K562 (cell line): ENCODE data around the gene DCXR. TPM values are rescaled to one million over a fixed set of nuclear protein-coding genes. Genes with fewer than 3 reads are reported as not detected.

Source experiments
- POLR2AphosphoS5 ChIP-seq: IDR thresholded peaks from 2 replicates; pipeline ENCODE4 v1.6.1; 2011; ENCODE audit warnings: mild to moderate bottlenecking, low read depth, low read length, moderate library complexity; ENCODE audit not compliant: control insufficient read depth, insufficient read depth
- POLR2G ChIP-seq: fragments of 200-400 bp; formaldehyde crosslinking; IDR thresholded peaks from 2 replicates; pipeline ENCODE4 v1.6.1; 2017; ENCODE audit warnings: low read depth, mild to moderate bottlenecking, antibody characterized with exemption, low read length, moderate library complexity
- RBM22 ChIP-seq: fragments of 200-400 bp; formaldehyde crosslinking; IDR thresholded peaks from 2 replicates; pipeline ENCODE4 v1.6.1; 2018; ENCODE audit warnings: low read length, low read depth; ENCODE audit not compliant: poor library complexity, severe bottlenecking
- TAF15 ChIP-seq: fragments of 200-400 bp; formaldehyde crosslinking; IDR thresholded peaks from 2 replicates; pipeline ENCODE4 v1.6.1; 2017; ENCODE audit warnings: mild to moderate bottlenecking, low read depth, low read length, moderate library complexity
- ZNF764 ChIP-seq: fragments of 250-450 bp; sonication (Bioruptor Pico); IDR thresholded peaks from 2 replicates; pipeline ENCODE4 v1.4.0; 2020; ENCODE audit warnings: low read depth, mild to moderate bottlenecking, moderate library complexity
- ZZZ3 ChIP-seq: fragments of 450-650 bp; IDR thresholded peaks from 2 replicates; pipeline ENCODE4 v1.6.1; 2016; ENCODE audit warnings: antibody characterized with exemption, mild to moderate bottlenecking, moderate library complexity
- polyA plus RNA-seq, 8 experiments: library from polyadenylated mRNA; depleted of rRNA in 4 of 8; stranded (reverse) in 5 of 8; unstranded in 3 of 8; fragments of >200 nt; fragmentation: Nextera tagmentation in 2 of 8; fragmentation: Illumina TruSeq in 1 of 8; extraction: Ambion mirVana in 2 of 8; extraction: Trizol in 1 of 8; gene quantifications; 2 replicates each; pipeline versions ENCODE4 v1.2.1 to v1.2.3, GENCODE V29; 2011 to 2014; ENCODE audit warnings: inconsistent platforms in 1 of 8, missing spikeins in 1 of 8
- total RNA-seq, 7 experiments: library from RNA; depleted of rRNA in 6 of 7; stranded (reverse); fragments of >200 nt in 6 of 7; fragmentation: Illumina TruSeq in 2 of 7; extraction: Trizol in 2 of 7; gene quantifications; 2 replicates each; pipeline versions ENCODE4 v1.2.1 to v1.2.3, GENCODE V29; 2011 to 2021; ENCODE audit warnings: low replicate concordance in 1 of 7
- TF ChIP-seq, protein P1 (sequence below): fragments of 450-650 bp; IDR thresholded peaks from 2 replicates; pipeline ENCODE4 v1.6.1; 2017; ENCODE audit warnings: antibody characterized with exemption
- TF ChIP-seq, protein P2 (sequence below): IDR thresholded peaks from 3 replicates; pipeline ENCODE4 v1.6.1; 2011; ENCODE audit warnings: borderline replicate concordance, mild to moderate bottlenecking; ENCODE audit not compliant: insufficient read length, insufficient read depth

The DCXR gene
- total and polyA plus RNA-seq, 9 of the 15 experiments (the other 6 are each of a cell fraction or from before 2014, with no cell fraction given) = 21.3 to 274 (median 156) TPM

DNA sequence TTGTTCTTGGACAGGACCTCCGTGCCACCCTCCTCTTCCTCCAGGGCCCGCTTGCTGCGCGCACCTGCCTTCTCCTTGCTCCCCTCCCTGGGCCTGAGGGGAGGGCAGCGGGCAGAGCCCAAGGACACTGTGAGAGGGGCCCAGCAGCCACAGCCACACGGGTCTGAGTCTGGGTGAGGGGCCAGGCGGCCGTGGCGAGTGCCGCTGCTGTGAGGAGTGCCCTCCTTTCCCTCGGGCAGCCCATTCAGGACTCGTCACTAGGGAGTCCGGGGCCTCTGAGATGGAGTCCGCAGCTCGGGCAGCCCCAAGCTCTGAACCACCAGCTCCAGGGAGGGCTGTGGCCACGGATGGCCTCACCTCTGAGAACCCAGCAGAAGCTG lies 22.5 kb upstream of the DCXR start (continued):
- TF ChIP-seq, protein P1, sequence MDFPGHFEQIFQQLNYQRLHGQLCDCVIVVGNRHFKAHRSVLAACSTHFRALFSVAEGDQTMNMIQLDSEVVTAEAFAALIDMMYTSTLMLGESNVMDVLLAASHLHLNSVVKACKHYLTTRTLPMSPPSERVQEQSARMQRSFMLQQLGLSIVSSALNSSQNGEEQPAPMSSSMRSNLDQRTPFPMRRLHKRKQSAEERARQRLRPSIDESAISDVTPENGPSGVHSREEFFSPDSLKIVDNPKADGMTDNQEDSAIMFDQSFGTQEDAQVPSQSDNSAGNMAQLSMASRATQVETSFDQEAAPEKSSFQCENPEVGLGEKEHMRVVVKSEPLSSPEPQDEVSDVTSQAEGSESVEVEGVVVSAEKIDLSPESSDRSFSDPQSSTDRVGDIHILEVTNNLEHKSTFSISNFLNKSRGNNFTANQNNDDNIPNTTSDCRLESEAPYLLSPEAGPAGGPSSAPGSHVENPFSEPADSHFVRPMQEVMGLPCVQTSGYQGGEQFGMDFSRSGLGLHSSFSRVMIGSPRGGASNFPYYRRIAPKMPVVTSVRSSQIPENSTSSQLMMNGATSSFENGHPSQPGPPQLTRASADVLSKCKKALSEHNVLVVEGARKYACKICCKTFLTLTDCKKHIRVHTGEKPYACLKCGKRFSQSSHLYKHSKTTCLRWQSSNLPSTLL = no peak
- no peak for TF ChIP-seq POLR2AphosphoS5
- 0 out of 2 replicates have a peak, but pooled peaks have one; percentile 34 for TF ChIP-seq TAF15
- no peak for TF ChIP-seq ZZZ3
- no peak for TF ChIP-seq ZNF764 (CRISPR knock-in tag)
- TF ChIP-seq RBM22 = no peak
- TF ChIP-seq POLR2G = peak; percentile 65; the same call in 1 of the 2 replicates
- TF ChIP-seq, protein P2, sequence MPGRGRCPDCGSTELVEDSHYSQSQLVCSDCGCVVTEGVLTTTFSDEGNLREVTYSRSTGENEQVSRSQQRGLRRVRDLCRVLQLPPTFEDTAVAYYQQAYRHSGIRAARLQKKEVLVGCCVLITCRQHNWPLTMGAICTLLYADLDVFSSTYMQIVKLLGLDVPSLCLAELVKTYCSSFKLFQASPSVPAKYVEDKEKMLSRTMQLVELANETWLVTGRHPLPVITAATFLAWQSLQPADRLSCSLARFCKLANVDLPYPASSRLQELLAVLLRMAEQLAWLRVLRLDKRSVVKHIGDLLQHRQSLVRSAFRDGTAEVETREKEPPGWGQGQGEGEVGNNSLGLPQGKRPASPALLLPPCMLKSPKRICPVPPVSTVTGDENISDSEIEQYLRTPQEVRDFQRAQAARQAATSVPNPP = no peak
